Stimulated activated CD8-positive, alpha-beta memory T cell treated with anti-CD3 and anti-CD28 coated beads, Interleukin-15, amount 100 ng/mL, for 48 hours (primary cell): ENCODE results near the gene MCEMP1.

ENCODE experiments used
- DNase-seq, 2 donors: peaks; one replicate each; pipeline ENCODE4 v3.0.0-alpha.2; 2020; ENCODE audit warnings: low read depth in 2 of 2

MCEMP1 gene

DNA sequence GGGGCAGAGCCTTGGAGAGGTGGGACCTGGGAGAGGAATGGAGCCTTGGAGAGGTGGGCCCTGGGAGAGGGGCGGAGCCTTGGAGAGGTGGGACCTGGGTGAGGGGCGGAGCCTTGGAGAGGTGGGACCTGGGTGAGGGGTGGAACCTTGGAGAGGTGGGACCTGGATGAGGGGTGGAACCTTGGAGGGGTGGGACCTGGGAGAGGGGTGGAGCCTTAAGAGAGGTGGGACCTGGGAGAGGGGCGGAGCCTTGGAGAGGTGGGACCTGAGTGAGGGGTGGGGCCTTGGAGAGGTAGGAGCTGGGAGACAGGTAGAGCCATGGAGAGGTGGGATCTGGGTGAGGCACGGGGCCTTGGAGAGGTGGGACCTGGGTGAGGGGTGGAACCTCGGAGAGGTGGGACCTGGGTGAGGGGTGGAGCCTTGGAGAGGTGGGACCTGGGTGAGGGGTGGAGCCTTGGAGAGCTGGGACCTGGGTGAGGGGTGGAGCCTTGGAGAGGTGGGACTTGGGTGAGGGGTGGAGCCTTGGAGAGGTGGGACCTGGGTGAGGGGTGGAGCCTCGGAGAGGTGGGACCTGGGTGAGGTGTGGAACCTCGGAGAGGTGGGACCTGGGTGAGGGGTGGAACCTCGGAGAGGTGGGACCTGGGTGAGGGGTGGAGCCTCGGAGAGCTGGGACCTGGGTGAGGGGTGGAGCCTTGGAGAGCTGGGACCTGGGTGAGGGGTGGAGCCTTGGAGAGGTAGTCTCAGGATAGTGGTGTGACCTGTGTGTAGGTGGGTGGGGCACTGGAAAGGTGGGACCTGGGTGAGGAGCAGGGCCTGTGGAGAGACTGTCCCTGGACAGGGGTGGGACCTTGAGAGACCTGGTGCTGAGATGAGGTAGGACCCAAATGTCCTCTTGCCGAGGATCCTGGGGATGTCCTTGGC is 33.0 kb upstream of the MCEMP1 start:
- DNase-seq, result peak in 1 of 2 donors; percentile 22

GRCh38 chr19:7644550-7644877 is 32.4 kb upstream of the MCEMP1 start:
- no peak for DNase-seq

- DNase-seq, result no peak
Observed at GRCh38 chr19:7645163-7645562, 31.7 kb upstream of the MCEMP1 start.

DNA sequence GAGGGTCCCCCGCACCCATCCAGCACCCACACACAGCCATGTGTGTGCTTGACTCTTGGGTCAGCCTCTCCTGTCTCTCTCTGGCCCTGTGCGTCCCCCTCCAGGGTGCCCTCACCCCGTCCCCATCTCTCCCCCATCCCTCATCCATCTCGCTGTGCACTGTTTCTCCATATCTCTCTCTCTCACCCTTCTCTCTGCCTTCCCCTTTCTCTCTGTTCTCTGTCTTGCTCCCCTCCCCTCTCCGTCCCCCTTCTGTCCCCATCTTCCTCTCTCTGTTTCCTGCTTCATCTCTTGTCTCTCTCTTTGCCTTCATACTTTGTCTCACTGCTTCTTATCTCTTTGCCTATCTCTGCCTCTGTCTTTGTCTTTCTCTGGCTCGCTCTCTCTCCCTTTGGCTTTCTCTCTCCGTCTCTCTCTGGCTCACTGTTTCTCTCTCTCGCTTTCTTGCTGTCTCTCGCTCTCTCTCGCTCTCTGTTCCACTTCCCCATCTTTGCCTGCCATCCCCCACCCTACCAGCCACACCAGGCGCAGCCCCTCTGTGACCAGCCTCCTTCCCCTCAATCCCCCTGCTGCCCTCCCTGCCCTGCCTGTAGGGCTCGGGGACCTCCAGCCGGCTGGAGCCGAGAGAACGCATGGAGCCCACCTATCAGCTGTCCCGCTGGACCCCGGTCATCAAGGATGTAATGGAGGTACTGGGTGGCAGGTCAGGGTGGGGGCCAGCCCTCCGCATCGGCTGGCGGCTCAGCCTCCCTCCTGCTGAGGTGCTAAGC is 31.0 kb upstream of the MCEMP1 start:
- DNase-seq, result no peak

DNA sequence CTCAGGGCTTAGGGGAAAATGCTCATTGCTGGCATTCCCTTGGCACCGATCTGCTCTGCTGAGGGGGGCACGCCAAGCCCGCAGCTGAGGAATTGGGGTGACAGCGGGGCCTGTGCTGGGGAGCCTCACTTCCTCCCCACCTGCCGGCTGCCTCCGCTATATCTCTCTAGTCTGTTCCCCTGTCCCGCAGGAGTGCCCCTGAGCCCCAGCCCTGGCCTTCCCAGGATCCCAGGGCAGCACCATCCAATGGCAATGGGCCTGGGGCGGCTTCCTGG is 30.5 kb upstream of the MCEMP1 start:
- no peak for DNase-seq

DNA sequence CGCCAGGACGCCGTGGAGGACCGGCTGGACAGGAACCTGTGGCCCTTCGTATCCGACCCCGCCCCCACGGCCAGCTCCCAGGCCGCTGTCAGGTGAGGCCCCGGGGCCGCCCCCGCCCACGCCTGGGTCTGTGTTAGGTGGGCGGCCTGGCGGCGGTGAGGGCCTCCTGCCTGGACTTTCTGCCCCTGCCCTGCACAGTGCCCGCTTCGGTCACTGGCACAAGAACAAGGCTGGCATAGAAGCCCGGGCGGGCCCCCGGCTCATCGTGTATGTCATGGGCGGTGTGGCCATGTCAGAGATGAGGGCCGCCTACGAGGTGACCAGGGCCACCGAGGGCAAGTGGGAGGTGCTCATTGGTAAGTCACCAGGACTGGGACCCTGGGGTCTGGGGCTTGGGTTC is 29.7 kb upstream of the MCEMP1 start:
- DNase-seq, result no peak

DNA sequence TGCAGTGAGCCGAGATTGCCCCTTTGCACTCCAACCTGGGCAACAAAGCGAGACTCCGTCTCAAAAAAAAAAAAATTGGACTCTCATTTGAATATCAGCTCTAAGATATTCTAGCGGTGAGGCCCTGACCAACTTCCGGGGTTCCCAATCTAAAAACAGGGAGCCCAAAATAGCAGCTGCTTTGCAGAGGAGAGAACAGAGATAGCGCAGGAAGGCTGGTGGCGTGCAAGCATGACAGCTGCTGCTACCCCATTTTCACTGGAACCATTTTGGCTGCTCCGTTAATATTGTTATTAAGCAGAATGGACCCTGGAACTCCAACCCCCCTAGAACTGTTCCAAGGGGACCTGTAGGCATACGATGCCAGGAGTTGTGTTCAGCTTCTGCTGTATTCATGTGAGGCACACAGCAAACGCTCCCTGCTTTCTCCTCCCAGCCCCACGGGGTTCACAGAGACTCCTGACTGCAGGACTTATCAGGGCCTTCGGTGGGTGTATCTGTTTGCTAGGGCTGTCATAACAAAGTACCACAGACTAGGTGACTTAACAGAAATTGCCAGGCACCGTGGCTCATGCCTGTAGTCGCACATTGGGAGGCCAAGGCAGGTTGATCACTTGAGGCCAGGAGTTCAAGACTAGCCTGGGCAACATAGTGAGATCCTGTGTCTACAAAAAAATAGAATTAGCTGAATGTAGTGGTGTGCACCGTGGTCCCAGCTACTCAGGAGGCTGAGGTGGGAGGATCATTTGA is 28.4 kb upstream of the MCEMP1 start:
- DNase-seq, result no peak

DNA sequence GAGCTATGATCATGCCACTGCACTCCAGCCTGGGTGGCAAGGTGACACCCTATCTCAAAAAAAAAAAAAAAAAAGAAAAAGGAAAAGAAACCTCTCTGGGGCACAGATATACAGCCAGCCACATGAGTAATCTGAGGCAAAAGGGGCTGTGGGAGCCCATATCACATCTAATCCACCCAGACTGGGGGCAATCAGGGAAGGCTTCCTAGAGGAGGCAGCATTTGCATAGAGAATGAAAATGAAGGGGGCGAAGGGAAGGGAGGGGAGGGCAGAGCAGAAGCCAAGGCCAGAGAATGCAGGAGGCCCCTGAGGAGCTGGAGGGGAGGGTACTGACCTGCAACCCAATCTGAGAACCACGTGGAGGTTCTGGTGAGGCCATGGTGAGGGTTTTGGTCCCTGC is 26.7 kb upstream of the MCEMP1 start:
- no peak for DNase-seq

GRCh38 chr19:7652061-7652641 is 24.7 kb upstream of the MCEMP1 start:
- DNase-seq, result peak; percentile 62

DNA sequence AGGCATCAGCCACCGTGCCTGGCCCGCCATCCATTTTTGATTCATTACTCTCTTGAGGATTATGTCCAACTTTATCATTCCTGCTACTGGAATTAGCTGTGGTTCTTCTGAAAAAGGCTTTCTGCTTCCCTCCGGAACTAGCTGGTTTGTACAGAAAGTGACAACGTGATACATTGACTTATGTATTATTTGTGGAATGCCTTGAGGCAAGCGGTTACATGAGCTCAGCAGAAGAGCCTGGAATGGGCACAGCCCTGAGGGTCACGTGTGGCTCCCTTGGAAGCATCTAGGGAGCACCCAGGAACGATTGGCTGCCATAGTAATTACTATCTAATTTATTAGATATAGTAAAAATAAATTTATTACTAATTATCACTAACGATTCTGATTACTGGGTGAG is 22.5 kb upstream of the MCEMP1 start:
- DNase-seq, result no peak

DNA sequence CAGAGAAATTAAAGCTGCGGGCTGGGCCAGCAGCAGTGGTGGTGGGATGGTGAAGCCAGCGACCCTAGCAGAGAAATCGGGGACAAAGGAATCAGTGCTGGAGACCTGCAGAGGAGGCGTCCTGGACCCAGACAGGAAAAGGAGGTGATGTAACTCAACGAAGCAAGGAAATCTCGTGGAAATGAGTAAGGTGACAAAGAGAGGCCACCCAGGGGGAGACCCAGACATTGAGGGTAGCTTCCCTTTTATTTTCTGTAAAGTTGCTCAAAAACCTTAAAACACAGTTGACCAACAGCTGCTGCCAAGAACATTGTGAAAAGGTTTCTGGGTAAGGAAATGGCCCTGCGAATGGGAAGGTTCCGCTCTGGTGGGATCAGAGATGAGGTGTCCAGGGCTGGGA is 21.3 kb upstream of the MCEMP1 start:
- no peak for DNase-seq

DNA sequence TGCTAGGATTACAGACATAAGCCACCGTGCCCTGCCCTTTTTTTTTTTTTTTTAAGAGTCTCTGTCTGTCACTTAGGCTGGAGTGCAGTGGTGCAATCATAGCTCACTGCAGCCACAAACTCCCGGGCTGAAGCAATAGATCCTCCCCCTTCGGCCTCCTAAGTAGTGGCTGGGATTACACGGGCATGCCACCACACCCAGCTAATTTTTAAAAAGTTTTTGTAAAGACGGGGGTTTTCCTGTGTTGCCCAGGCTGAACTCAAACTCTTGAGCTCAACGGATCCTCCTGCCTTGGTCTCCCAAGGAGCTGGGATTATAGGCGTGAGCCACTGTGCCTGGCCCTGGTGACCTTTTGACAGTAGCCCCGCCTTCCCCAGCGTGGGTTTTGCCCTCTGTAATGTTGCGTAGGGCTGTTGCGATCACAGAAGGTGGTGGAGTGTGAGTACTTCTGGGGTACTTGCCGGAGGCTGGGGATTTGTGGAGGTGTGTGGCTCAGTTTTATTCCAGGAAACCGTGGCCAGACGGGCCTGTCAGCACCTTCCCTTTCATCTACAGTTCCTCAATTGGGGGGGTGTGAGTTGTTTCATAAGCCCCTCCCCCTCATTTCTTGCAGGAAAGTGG is 19.6 kb upstream of the MCEMP1 start:
- DNase-seq, result peak in 1 of 2 donors; percentile 46

DNA sequence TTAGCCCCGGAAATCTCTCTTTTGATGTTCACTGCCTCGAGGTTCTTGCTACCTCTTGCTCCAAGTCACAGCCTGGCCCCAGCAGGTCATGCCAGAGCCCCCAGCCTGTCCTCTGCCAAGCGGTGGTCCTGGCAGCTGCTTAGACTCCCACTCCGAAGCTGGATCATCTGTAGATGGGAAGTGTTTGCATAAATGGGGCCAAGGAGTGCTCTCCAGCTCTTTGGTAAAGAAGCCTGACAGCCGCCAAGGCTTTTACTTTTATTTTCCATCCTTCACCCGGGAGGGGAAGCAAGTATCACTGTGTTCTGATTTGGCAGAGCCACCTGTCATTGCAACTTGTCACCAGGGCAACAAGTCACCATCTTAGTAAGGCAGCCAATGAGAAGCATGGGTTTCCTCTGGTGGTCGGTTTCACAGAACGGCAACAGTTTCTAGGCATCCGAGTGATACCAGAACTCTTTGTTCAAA is 18.6 kb upstream of the MCEMP1 start:
- DNase-seq, result no peak

DNA sequence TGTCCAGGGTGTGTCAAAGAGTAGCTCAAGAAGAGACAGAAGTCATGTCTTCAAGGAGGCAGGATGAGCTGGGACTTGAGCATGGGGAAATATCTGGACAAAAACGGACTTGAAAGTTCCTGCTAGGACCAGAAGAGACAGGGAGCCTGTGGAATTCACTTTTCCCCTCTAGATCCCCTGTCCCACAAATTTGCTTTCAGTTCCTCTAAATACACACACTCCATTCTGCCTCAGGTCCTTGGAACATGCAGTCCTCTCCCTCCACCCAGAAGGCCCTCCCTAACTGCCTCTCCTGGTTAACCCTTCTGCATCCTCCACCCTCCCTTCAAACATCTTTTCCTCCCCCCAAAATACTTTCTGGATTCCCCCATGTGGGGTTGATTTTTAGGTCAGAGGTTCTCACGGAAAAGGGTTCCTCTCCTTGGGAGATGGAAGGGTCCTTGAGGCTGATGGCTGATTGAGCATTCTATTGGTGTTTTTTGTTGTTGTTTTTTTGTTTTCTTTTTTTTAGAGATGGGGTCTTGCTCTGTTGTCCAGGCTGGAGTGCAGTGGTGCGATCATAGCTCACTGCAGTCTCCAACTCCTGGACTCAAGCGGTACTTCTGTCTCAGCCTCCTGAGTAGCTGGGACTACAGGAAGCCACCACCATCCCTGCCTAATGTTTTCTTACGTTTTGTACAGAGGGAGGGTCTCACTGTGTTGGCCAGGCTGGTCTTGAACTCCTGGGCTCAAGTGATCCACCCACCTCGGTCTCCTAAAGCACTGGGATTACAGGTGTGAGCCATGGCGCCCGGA is 14.9 kb upstream of the MCEMP1 start:
- no peak for DNase-seq

DNA sequence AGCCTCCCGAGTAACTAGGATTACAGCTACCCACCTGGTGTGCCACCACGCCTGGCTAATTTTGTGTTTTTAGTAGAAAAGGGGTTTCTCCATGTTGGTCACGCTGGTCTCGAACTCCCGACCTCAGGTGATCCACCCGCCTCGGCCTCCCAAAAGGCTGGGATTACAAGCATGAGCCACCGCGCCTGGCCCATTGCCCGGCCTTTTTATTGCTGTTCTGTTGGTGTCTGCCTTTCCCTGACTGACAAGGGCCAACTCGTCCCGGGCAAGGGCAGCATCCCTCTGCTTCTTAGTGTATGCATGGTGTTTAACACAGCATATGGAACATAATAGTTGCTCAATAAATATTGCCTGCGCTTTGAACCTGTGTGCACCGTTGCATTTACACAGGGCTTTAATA is 14.2 kb upstream of the MCEMP1 start:
- no peak for DNase-seq

DNA sequence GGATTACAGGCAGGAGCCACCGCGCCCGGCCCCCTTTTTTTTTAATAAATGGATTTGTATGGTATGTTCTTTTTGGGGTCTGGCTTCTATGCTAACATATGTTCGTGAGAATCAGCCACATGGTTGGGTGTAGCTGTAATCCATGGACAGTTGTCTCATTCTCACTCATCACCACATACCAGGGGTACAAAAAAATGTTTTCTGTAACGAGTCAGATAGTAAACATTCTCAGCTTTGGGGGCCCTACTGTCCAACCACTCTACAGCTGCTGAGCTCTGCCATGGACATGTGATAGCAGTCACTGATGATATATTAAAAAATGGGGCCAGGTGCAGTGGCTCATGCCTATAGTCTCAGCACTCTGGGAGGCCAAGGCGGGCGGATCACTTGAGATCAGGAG is 13.2 kb upstream of the MCEMP1 start:
- DNase-seq, result no peak

DNA sequence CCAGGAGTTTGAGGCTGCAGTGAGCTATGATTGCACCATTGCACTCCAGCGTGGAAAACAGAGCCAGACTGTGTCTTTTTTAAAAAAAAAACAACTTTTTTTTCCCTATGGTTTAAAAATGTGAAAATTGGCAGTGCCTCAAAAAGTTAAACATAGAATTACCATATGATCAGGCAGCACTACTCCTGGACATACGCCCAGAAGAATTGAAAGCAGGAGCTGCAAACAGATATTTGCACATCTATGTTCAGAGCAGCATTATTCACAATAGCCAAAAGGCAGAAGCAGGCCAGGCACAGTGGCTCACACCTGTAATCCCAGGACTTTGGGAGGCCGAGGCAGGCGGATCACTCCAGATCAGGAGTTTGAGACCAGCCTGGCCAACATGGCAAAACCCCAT is 11.8 kb upstream of the MCEMP1 start:
- no peak for DNase-seq

DNA sequence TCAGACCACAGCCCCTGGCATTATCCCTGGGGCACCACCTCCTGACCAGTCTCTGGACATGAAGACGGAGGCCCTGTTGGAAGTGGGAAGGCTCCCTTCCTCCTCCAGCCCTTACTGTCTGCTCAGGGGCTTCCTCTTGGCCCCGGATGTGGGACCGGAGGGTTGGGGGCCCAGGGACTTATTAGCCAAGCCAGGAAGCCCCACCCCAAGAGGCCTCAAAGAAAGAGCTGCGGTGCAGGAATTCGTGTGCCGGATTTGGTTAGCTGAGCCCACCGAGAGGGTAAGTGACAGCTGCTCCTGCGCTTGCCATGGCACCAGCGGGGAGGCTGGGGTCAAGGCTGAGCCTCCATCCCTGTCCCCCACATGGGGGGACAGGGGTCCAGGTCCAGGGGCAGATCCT is 8.0 kb upstream of the MCEMP1 start, which contains the start of gene RETN:
Gene RETN, plus strand, starts transcription at position 208 of the 400 bp plus-strand sequence. CDS start 278 bp downstream, outside the sequence.
- no peak for DNase-seq

DNA sequence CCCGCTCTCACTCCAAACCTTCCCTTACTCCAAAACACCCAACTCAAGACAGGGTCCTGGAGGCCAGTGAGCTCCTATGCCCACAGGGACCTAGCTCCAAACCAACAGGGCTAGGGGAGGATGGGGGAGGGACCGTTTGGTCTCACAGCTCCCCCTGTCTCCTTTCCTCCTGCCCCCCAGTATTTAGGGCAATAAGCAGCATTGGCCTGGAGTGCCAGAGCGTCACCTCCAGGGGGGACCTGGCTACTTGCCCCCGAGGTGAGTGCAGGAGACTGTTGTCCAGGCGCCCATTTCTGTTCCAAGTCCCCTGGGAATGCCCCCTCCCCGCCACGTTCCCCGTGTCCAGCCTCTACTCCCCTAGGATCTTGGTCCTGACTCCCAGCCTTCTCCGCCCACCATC is 7.2 kb upstream of the MCEMP1 start:
- DNase-seq, result no peak

DNA sequence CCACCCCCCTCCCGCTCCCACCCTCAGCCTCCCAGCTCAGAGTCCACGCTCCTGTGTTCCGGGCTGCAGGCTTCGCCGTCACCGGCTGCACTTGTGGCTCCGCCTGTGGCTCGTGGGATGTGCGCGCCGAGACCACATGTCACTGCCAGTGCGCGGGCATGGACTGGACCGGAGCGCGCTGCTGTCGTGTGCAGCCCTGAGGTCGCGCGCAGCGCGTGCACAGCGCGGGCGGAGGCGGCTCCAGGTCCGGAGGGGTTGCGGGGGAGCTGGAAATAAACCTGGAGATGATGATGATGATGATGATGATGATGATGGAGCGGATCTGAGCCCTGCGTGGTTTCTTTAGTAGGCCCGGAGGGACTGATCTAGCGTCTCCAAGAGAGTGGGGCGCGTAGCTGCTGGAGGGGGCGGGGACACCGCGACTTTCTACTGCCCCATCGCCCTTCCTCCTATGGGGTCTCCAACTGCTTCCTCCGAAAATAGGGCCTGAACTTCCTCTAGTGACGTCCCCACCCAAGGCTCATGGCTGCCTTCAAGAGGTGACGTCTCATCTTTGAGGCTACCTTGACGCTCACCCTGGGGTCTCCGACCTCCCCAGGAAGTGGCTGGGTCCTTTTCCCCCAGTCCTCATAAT is 6.6 kb upstream of the MCEMP1 start:
- DNase-seq, result no peak
